Esophagus squamous epithelium (tissue), 4 donors: ENCODE data around the gene UBAC2.

Experiments used
- CTCF ChIP-seq, 6 experiments: fragments of 450-650 bp in 4 of 6; fragments of 200-600 bp in 2 of 6; sonication (generic) in 2 of 6; IDR thresholded peaks; one replicate each; pipeline ENCODE4 v1.5.1; 2016 to 2019; ENCODE audit warnings: antibody characterized with exemption in 6 of 6, mild to moderate bottlenecking in 4 of 6, moderate library complexity in 4 of 6
- POLR2A ChIP-seq, 4 donors: fragments of 450-650 bp; IDR thresholded peaks; one replicate each; pipeline ENCODE4 v1.6.1; 2017; ENCODE audit warnings: antibody characterized with exemption in 4 of 4, mild to moderate bottlenecking in 4 of 4, moderate library complexity in 3 of 4

DNA sequence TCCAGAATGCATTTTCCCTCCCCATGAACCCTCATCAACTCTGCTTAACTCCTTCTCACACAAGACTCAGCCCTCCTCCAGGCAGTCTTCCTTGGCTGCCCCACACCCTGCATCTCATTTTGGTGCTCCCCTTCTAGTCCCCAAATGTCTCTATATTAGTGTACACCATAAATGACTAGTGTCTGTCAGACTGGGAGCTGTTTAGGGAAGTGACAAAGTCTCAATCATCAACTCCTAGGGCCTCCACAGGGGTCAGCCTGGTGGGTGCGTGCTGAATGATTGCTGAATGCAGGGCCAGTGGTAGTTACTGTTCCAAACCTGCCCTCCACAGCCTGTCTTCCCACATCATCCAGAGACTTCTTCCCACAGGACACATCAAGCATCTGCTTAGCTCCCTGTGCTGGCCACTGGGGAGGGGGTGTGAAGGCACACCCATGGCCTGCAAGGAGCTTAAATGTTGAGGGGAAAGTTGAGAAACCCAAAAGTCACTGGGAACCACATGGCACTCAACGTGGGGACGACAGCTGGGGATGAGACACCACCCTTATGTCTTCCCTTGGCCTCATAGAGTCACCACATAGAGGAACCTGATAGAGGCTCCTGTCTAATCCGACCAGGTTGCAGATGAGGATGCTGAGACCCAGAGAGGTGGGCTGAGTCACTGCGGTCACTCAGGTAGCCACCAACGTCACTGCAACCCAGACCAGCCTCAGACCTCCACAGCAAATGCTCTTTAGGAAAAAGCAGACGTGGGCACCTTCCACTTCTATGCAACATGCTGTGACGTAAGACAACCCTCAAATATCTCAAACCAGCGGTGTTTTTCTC lies 221.3 kb downstream of the UBAC2 start:
- TF ChIP-seq CTCF (IDR thresholded peaks at IDR 0.05) = no peak
- TF ChIP-seq POLR2A (IDR thresholded peaks at IDR 0.05) = no peak
